ENCODE data around the gene ACTR3. TPM values are rescaled to one million over a fixed set of nuclear protein-coding genes. Genes with fewer than 3 reads are reported as not detected.

Gene ACTR3
- total and polyA plus RNA-seq, 2 of the 8 experiments (the other 6 are each of a cell fraction or from before 2014, with no cell fraction given) = 51.7 to 184 TPM

GRCh38 chr2:113967272-113967671 is 77.4 kb downstream of the ACTR3 start (continued):
- TF ChIP-seq CHD7 (IDR thresholded peaks at IDR 0.05; ENCODE audit: insufficient replicate concordance, low read length) (no peak), JUND (IDR thresholded peaks at IDR 0.05; ENCODE audit: low read length) (no peak), CHD2 (IDR thresholded peaks at IDR 0.05; ENCODE audit: low read length) (no peak), MAX (IDR thresholded peaks at IDR 0.05) (no peak)
